ENCODE data around the gene FANCE.

Gene FANCE

GRCh38 chr6:35442693-35443092, 9.4 kb upstream of the FANCE start:
- Mint-ChIP-seq H3K4me3 (no peak overlapping the region), H3K4me1 (ENCODE audit: low read depth) (no peaks in the 10 kb centered on the region), H3K36me3 (ENCODE audit: low read depth) (no peaks in the 10 kb centered on the region), H3K27me3 (no peaks in the 10 kb centered on the region), H3K9me3 (no peaks in the 10 kb centered on the region), H3K27ac (no peak overlapping the region)

DNA sequence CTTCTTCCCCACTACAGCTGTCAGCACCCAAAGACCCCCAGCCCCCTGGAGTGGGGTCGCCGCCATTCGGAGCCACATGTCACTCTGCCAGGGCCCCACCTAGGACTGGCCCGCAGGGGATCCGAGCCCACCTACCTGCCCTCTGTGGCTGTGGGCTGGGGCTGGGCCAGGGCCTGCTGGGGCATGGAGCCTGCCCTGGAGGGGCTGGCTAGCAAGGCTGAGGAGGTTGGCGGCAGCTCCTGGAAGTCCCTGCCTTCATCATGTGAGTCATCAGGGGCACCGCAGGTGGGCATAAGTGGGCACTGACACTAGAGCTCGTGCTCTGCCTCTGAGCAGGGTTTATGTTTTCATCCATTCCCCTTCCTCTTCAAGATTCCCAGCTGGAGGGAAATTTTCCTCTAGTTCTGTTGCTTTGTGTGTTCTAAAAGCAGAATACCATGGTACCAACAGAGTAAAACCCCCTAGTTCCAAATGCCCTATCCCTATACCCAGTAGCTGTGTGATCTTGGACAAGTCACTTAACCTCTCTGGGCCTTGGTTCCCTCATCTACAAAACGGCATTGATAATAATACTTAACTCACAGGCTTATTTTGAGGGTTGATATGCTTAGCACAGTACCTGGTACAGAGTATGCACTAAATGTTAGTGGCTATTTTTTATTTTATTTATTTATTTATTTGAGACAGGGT, 8.7 kb upstream of the FANCE start:
- Mint-ChIP-seq H3K4me1 (ENCODE audit: low read depth) (no peaks in the 10 kb centered on the region), H3K4me3 (no peak overlapping the region), H3K9me3 (no peaks in the 10 kb centered on the region), H3K27ac (no peak overlapping the region), H3K36me3 (ENCODE audit: low read depth) (no peaks in the 10 kb centered on the region), H3K27me3 (no peaks in the 10 kb centered on the region)

- H3K36me3 Mint-ChIP-seq (ENCODE audit: low read depth): no peaks in the 10 kb centered on the region
- H3K4me3 Mint-ChIP-seq: no peak overlapping the region
- no peaks in the 10 kb centered on the region for H3K4me1 Mint-ChIP-seq (ENCODE audit: low read depth)
- H3K9me3 Mint-ChIP-seq: no peaks in the 10 kb centered on the region
- H3K27ac Mint-ChIP-seq: no peak overlapping the region
- no peaks in the 10 kb centered on the region for H3K27me3 Mint-ChIP-seq
These were observed 6.4 kb upstream of the FANCE start for GRCh38 chr6:35445691-35446090.

DNA sequence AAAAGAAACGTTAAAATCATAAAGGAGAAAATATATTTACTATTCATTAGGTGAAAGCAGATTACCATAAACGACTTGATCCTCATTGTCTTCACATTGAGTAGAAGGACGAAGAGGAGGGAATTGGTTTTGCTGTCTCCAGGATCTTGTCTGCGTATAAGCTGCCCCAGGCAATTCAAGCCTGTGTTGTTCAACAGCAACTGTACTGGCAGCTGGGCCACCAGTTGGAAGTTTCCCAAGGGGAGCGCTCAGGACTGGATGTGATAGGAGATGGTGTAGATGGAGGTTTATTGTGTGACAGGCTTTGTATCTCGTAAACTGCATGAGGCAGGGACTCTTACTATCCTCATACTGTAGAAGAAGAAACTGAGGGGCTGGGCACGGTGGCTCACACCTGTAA, 3.9 kb upstream of the FANCE start:
- no peak overlapping the region for H3K4me3 Mint-ChIP-seq
- peaks cover 13% of the 10 kb centered on the region for H3K4me1 Mint-ChIP-seq (ENCODE audit: low read depth)
- no peaks in the 10 kb centered on the region for H3K9me3 Mint-ChIP-seq
- no peak overlapping the region for H3K27ac Mint-ChIP-seq
- H3K36me3 Mint-ChIP-seq (ENCODE audit: low read depth): no peaks in the 10 kb centered on the region
- no peaks in the 10 kb centered on the region for H3K27me3 Mint-ChIP-seq

GRCh38 chr6:35449287-35449881, 2.8 kb upstream of the FANCE start:
- no peaks in the 10 kb centered on the region for H3K9me3 Mint-ChIP-seq
- no peak overlapping the region for H3K27ac Mint-ChIP-seq
- H3K4me3 Mint-ChIP-seq: no peak overlapping the region

GRCh38 chr6:35451354-35452182, 570 bp upstream of the FANCE start:
- Mint-ChIP-seq H3K9me3 (no peaks in the 10 kb centered on the region), H3K27ac (no peak overlapping the region), H3K4me3 (peak overlapping the region; percentile 78), H3K36me3 (ENCODE audit: low read depth) (peaks cover 20% of the 10 kb centered on the region), H3K4me1 (ENCODE audit: low read depth) (peaks cover 30% of the 10 kb centered on the region), H3K27me3 (no peaks in the 10 kb centered on the region)

More at GRCh38 chr6:35449287-35449881, 2.8 kb upstream of the FANCE start:
- Mint-ChIP-seq H3K27me3 (no peaks in the 10 kb centered on the region), H3K36me3 (ENCODE audit: low read depth) (peaks cover 2% of the 10 kb centered on the region), H3K4me1 (ENCODE audit: low read depth) (peaks cover 25% of the 10 kb centered on the region)

- Mint-ChIP-seq H3K36me3 (ENCODE audit: low read depth) (peaks cover 32% of the 10 kb centered on the region), H3K27me3 (no peaks in the 10 kb centered on the region), H3K4me3 (peak overlapping the region; percentile 80), H3K27ac (no peak overlapping the region), H3K4me1 (ENCODE audit: low read depth) (peaks cover 30% of the 10 kb centered on the region), H3K9me3 (no peaks in the 10 kb centered on the region)
These were observed 1.1 kb downstream of the FANCE start for GRCh38 chr6:35453236-35453635.

DNA sequence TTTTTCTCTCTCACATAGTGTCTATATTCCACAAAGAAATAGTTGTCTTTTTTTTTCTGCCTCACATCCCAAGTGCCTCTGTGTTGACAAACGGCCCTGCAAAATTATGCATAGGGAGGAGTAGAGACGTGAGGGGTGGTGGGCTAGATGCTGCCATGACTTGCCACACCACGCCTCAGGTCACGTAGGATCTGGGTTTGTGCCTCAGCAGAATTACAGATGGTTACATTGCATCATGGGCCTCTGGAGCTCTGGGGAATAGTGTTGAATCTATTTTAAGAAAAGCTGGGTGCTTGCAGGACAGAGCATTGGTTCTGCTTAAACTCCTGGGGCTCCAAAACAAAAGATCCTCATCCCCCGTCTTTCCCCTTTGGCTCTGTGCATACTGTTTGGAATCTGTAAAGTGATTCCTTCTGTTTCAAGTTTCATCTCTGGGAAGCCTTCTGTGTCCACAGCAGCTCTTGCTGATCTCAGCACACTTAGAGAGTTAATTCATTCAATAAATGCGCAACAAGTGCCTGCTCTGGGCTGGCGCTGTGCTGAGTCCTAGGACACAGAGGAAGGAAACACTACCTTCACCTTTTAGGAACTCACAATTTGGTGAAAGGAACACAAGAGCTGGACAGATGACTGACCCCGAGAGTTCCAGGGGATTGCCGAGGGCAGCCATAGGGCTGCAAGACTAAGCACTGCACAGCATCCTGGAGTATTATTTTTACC, 2.4 kb downstream of the FANCE start:
- no peaks in the 10 kb centered on the region for H3K9me3 Mint-ChIP-seq
- H3K4me1 Mint-ChIP-seq (ENCODE audit: low read depth): peaks cover 30% of the 10 kb centered on the region
- peaks cover 39% of the 10 kb centered on the region for H3K36me3 Mint-ChIP-seq (ENCODE audit: low read depth)
- peak overlapping the region; percentile 30 for H3K4me3 Mint-ChIP-seq
- no peak overlapping the region for H3K27ac Mint-ChIP-seq
- no peaks in the 10 kb centered on the region for H3K27me3 Mint-ChIP-seq

GRCh38 chr6:35457907-35458306, 5.8 kb downstream of the FANCE start:
- Mint-ChIP-seq H3K27me3 (no peaks in the 10 kb centered on the region), H3K36me3 (ENCODE audit: low read depth) (peaks cover 63% of the 10 kb centered on the region), H3K4me1 (ENCODE audit: low read depth) (peaks cover 19% of the 10 kb centered on the region), H3K4me3 (no peak overlapping the region), H3K9me3 (no peaks in the 10 kb centered on the region), H3K27ac (no peak overlapping the region)

GRCh38 chr6:35461270-35461669, 9.1 kb downstream of the FANCE start:
- H3K4me3 Mint-ChIP-seq: no peak overlapping the region
- no peaks in the 10 kb centered on the region for H3K4me1 Mint-ChIP-seq (ENCODE audit: low read depth)
- H3K27me3 Mint-ChIP-seq: no peaks in the 10 kb centered on the region
- no peak overlapping the region for H3K27ac Mint-ChIP-seq
- no peaks in the 10 kb centered on the region for H3K9me3 Mint-ChIP-seq
- H3K36me3 Mint-ChIP-seq (ENCODE audit: low read depth): peaks cover 66% of the 10 kb centered on the region

DNA sequence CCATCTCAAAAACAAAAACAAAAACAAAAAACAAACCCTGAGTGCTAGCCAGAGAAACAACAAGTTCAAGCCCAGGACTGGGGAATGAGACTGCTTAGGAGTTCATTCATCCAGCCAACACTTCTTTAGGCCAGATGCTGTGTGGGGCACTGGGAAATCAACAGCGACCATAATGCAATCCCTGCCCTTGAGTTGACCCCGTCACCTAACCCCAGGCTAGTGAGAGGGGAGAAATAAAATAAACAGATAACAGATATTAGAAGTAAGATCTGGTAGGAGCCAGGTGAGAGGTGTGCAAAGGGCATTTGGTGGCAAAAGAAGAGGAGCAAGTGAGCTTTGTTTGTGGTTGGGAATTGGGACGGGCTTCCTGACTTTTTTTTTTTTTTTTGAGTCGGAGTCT, 11.2 kb downstream of the FANCE start:
- H3K36me3 Mint-ChIP-seq (ENCODE audit: low read depth): peaks cover 64% of the 10 kb centered on the region
- H3K4me3 Mint-ChIP-seq: no peak overlapping the region
- H3K27me3 Mint-ChIP-seq: no peaks in the 10 kb centered on the region
- no peak overlapping the region for H3K27ac Mint-ChIP-seq
- H3K4me1 Mint-ChIP-seq (ENCODE audit: low read depth): peaks cover 9% of the 10 kb centered on the region
- no peaks in the 10 kb centered on the region for H3K9me3 Mint-ChIP-seq

- H3K4me3 Mint-ChIP-seq: no peak overlapping the region
- H3K4me1 Mint-ChIP-seq (ENCODE audit: low read depth): peaks cover 25% of the 10 kb centered on the region
- H3K9me3 Mint-ChIP-seq: no peaks in the 10 kb centered on the region
- H3K27ac Mint-ChIP-seq: no peak overlapping the region
- H3K36me3 Mint-ChIP-seq (ENCODE audit: low read depth): peaks cover 73% of the 10 kb centered on the region
- no peaks in the 10 kb centered on the region for H3K27me3 Mint-ChIP-seq
These were observed 13.5 kb downstream of the FANCE start for GRCh38 chr6:35465646-35466045.

DNA sequence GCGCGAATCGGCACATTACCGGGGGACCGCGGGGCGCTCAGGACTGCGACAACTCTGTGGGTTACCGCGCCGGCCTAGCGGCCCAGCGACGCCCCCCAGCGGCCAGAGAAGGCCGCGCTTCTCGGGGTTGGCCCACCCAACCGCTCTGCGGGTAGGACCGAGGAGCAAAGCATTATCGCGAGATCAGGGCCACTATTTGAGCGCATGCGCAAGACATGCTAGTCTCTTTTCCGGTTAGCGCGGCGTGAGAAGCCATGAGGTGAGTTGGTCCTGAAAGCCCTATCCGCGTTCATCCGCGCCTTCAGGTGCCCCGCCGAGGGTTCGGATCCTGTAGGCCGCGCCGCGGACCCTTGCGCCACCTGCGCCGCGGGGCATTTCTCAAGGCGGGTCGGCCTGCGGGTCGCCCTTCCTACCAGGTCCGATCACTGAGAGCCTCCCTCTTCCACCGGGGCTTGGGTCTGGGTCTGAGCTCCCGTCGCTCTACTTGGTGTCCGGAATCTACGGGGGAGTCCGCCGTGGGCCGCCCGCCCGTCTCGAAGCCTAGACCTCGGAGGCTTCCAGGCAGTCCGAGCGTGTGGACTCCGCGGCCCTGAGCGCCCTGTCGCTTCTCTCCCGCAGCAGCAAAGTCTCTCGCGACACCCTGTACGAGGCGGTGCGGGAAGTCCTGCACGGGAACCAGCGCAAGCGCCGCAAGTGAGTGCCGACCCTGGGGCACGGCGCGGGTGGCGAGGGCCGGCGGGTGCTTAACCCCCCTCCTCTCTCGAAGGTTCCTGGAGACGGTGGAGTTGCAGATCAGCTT, 16.2 kb downstream of the FANCE start, which contains the start of gene RPL10A:
RPL10A (plus strand) TSS at position 221 of the 799 bp plus-strand sequence; CDS start at position 255, 34 bp downstream.
- H3K4me3 Mint-ChIP-seq: peak within 1 kb of the TSS; percentile 97
- no peaks in the 10 kb centered on the region for H3K27me3 Mint-ChIP-seq
- H3K36me3 Mint-ChIP-seq (ENCODE audit: low read depth): peaks cover 77% of the 10 kb centered on the region
- peak within 1 kb of the TSS; percentile 97 for H3K27ac Mint-ChIP-seq
- H3K9me3 Mint-ChIP-seq: no peaks in the 10 kb centered on the region
- peaks cover 42% of the 10 kb centered on the region for H3K4me1 Mint-ChIP-seq (ENCODE audit: low read depth)
